ENCODE measurements around the gene RPS21. TPM values are rescaled to one million over a fixed set of nuclear protein-coding genes. Genes with fewer than 3 reads are reported as not detected.

Gene RPS21
- total RNA-seq, 1 experiment from 2014 or later, result 2,488 TPM

DNA sequence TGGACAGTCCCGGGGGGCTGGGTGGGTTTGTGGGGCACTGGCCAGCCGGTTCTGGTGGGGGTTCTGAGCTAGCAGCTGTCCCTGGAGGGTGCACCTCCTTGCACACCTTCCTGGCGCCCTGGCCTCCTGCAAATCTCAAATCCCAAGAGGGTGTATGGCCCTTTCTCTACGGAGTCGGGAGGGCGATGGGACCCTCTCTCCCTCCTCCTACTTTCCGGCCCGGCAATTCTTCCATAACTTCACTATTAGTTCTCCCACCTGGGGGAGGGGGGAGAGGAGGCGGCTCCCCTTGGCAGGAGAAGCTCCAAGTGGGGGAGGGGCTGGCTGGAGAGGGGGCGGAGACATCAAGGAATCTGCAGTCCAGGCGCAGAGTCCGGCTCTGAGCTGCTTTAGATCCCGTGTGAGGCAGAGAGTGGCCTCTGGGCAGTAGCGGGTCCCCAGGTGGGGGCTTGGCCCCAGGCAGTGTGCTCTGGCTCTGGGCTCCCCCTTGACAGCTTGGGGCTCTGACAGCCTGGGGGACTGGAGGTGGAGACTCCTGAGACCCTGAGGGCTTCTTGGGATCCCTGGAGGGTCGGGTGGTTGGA is 18.4 kb upstream of the RPS21 start:
- no TSS peak for BruUV-seq (replicated peaks)
- CTCF ChIA-PET, result interaction anchor here (1.0 to 1.7 kb wide), 4 partner anchors 9 to 68 kb away, joined by 3 to 10 read pairs (median 6); no protein-coding TSS in a partner anchor
- Histone ChIP-seq H4K20me1 (ENCODE audit: insufficient read depth) (no peaks in the 10 kb centered on the region), H3K27ac (ENCODE audit: low read depth, low read length) (peak overlapping the region; percentile 52; the same call in 1 of the 2 replicates), H3K36me3 (ENCODE audit: control insufficient read depth in 1 of 2, insufficient read depth in 2 of 2, low read length in 2 of 2) (no peaks in the 10 kb centered on the region), H3K9ac (ENCODE audit: low read length) (peak overlapping the region; percentile 51), H3K4me3 (replicated peaks in 1 of 2; ENCODE audit: low read depth in 1 of 2, low read length in 2 of 2) (peak overlapping the region; percentile 34 to 83), H2AFZ (ENCODE audit: low read depth, low read length, poor library complexity, severe bottlenecking) (no peak overlapping the region), H3K4me2 (ENCODE audit: low read length) (peak overlapping the region; percentile 100), H3K79me2 (ENCODE audit: insufficient read depth, low read length) (peaks cover 35% of the 10 kb centered on the region), H3K4me1 (ENCODE audit: control insufficient read depth in 1 of 2, insufficient read depth in 2 of 2, low read length in 2 of 2) (peaks cover 60 to 71% of the 10 kb centered on the region in 2 experiments), H3K9me2 (ENCODE audit: insufficient read depth) (no peaks in the 10 kb centered on the region), H3K27me3 (ENCODE audit: insufficient read depth, low read length) (no peaks in the 10 kb centered on the region), H3K9me3 (ENCODE audit: control insufficient read depth in 1 of 2, insufficient read depth in 1 of 2, low read depth in 1 of 2, low read length in 2 of 2) (no peaks in the 10 kb centered on the region)
- ATAC-seq, result no peak
- TF ChIP-seq JUND (IDR thresholded peaks at IDR 0.05) (no peak), FOSL1 (IDR thresholded peaks at IDR 0.05; ENCODE audit: low read depth) (no peak), SRF (IDR thresholded peaks at IDR 0.05; ENCODE audit: low read depth) (no peak), RAD21 (IDR thresholded peaks at IDR 0.05; ENCODE audit: low read depth) (no peak), YY1 (IDR thresholded peaks at IDR 0.05; ENCODE audit: extremely low read depth, insufficient replicate concordance, low read depth, low read length) (no peak), ZNF274 (IDR thresholded peaks at IDR 0.05; ENCODE audit: low read depth, low read length) (no peak), SIN3A (IDR thresholded peaks at IDR 0.05; ENCODE audit: low read depth) (no peak), ZFX (IDR thresholded peaks at IDR 0.05) (no peak), EZH2 (IDR thresholded peaks at IDR 0.05) (no peak)
- TF ChIP-seq, protein P1, sequence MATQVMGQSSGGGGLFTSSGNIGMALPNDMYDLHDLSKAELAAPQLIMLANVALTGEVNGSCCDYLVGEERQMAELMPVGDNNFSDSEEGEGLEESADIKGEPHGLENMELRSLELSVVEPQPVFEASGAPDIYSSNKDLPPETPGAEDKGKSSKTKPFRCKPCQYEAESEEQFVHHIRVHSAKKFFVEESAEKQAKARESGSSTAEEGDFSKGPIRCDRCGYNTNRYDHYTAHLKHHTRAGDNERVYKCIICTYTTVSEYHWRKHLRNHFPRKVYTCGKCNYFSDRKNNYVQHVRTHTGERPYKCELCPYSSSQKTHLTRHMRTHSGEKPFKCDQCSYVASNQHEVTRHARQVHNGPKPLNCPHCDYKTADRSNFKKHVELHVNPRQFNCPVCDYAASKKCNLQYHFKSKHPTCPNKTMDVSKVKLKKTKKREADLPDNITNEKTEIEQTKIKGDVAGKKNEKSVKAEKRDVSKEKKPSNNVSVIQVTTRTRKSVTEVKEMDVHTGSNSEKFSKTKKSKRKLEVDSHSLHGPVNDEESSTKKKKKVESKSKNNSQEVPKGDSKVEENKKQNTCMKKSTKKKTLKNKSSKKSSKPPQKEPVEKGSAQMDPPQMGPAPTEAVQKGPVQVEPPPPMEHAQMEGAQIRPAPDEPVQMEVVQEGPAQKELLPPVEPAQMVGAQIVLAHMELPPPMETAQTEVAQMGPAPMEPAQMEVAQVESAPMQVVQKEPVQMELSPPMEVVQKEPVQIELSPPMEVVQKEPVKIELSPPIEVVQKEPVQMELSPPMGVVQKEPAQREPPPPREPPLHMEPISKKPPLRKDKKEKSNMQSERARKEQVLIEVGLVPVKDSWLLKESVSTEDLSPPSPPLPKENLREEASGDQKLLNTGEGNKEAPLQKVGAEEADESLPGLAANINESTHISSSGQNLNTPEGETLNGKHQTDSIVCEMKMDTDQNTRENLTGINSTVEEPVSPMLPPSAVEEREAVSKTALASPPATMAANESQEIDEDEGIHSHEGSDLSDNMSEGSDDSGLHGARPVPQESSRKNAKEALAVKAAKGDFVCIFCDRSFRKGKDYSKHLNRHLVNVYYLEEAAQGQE (IDR thresholded peaks at IDR 0.05; ENCODE audit: low read depth), result no peak
- POLR2A ChIA-PET, result interaction anchor here (0.9 to 1.6 kb wide), 5 partner anchors 9 to 18 kb away, joined by 3 to 9 read pairs (median 5); partner anchors contain the start of gene RPS21
- DNase-seq (ENCODE audit: low read depth, low spot score), result no peak
- intact Hi-C loops (cut with micrococcal nuclease), result loop anchor here (5.0 kb wide), 1 partner anchor 66 kb away; the partner anchor contains the start of gene ADRM1
- RAD21 ChIA-PET (ENCODE audit: low non-redundant PET in 1 of 2, low total read pairs in 2 of 2, uncharacterized antibody in 2 of 2, unreplicated experiment in 2 of 2), result interaction anchor here in 1 of 2 experiments (0.6 kb wide), 1 partner anchor 12 kb away, joined by 6 read pairs; no protein-coding TSS in a partner anchor

Data from HCT116 (cell line).